Body of pancreas (tissue), 4 donors: ENCODE measurements around the gene HSD17B10. TPM values are rescaled to one million over a fixed set of nuclear protein-coding genes. Genes with fewer than 3 reads are reported as not detected.
"Not testable (repeated sequence)": the region's sequence is repeated elsewhere in the genome, so short reads cannot be mapped to it uniquely, and the experiment has no call there.

Source experiments
- ATAC-seq: fragments of 150-250 bp; one replicate; pipeline ENCODE4 v1.9.1; 2016
- DNase-seq, 4 donors: peaks; one replicate each; pipeline ENCODE4 v3.0.0-alpha.2; 2019
- H3K27ac ChIP-seq, 4 donors: fragments of 200-600 bp; sonication (generic); 1 replicate in 3 of 4; 2 replicates in 1 of 4; pipeline versions ENCODE4 v1.5.1 to v1.6.1; 2016 to 2019; ENCODE audit warnings: mild to moderate bottlenecking in 1 of 4, mixed read lengths in 1 of 4, moderate library complexity in 1 of 4
- H3K27me3 ChIP-seq, 2 donors: fragments of 200-600 bp; sonication (generic); one replicate each; pipeline ENCODE4 v1.6.0; 2016; ENCODE audit warnings: mild to moderate bottlenecking in 1 of 2
- H3K36me3 ChIP-seq, 2 donors: fragments of 200-600 bp; sonication (generic); replicated peaks in 1 of 2; 2 replicates each; pipeline ENCODE4 v1.5.1; 2016; ENCODE audit warnings: low read depth in 2 of 2; ENCODE audit not compliant: insufficient read depth in 1 of 2
- H3K4me1 ChIP-seq: fragments of 200-600 bp; sonication (generic); one replicate; pipeline ENCODE4 v1.6.0; 2016
- H3K4me3 ChIP-seq, 2 donors: fragments of 200-600 bp; sonication (generic); 1 replicate in 1 of 2; 2 replicates in 1 of 2; pipeline ENCODE4 v1.5.1; 2016 to 2019
- H3K9me3 ChIP-seq, 3 donors: fragments of 200-600 bp; sonication (generic); 1 replicate in 2 of 3; 2 replicates in 1 of 3; pipeline ENCODE4 v1.5.1; 2016
- CTCF ChIP-seq, 7 experiments: fragments of 450-650 bp in 4 of 7; fragments of 200-600 bp in 3 of 7; sonication (generic) in 3 of 7; IDR thresholded peaks; one replicate each; pipeline ENCODE4 v1.5.1; 2016 to 2019; ENCODE audit warnings: antibody characterized with exemption in 7 of 7
- POLR2A ChIP-seq, 3 donors: fragments of 450-650 bp; IDR thresholded peaks; one replicate each; pipeline ENCODE4 v1.6.1; 2016; ENCODE audit warnings: antibody characterized with exemption in 3 of 3, mild to moderate bottlenecking in 2 of 3
- WGBS, 2 donors: methylation state at CpG; one replicate each; pipeline ENCODE4 v1.1.5; 2017; 5-methylcytosine and 5-hydroxymethylcytosine counted together
- intact Hi-C: fragments of 100-400 bp; cut with DNase I; formaldehyde crosslinking; loops from one replicate; pipeline ENCODE4 v1.15.1; 2023
- total RNA-seq, 2 donors: library from RNA; depleted of rRNA; stranded (reverse); fragments of >200 nt; gene quantifications; one replicate each; pipeline ENCODE4 v1.1.0, GENCODE V29; 2016

The HSD17B10 gene
- total RNA-seq, 2 donors from 2014 or later, result 40.5 to 50.1 TPM

- TF ChIP-seq CTCF (IDR thresholded peaks at IDR 0.05) (no peak), POLR2A (IDR thresholded peaks at IDR 0.05) (no peak)
- Histone ChIP-seq H3K9me3 (no peaks in the 10 kb centered on the region), H3K27me3 (no peaks in the 10 kb centered on the region), H3K4me1 (no peaks in the 10 kb centered on the region), H3K4me3 (no peak overlapping the region), H3K27ac (no peak overlapping the region), H3K36me3 (no peaks in the 10 kb centered on the region)
- ATAC-seq, result no peak
- intact Hi-C loops, result no loop called here
- DNase-seq, result no peak
- 57 to 75% methylated on average over 4 to 5 of the region's 5 CpGs for WGBS, 2 donors
These were observed 45.1 kb upstream of the HSD17B10 start for GRCh38 chrX:53479301-53479700.

- ATAC-seq, result no peak
- no peaks in the 10 kb centered on the region for H3K4me1 ChIP-seq
- no peak overlapping the region for H3K4me3 ChIP-seq
- DNase-seq, result no peak
- H3K27ac ChIP-seq, result no peak overlapping the region
- no peaks in the 10 kb centered on the region for H3K9me3 ChIP-seq
- intact Hi-C loops, result no loop called here
- H3K36me3 ChIP-seq, result no peaks in the 10 kb centered on the region
- TF ChIP-seq POLR2A (IDR thresholded peaks at IDR 0.05), result no peak
- no peak for TF ChIP-seq CTCF (IDR thresholded peaks at IDR 0.05)
- no peaks in the 10 kb centered on the region for H3K27me3 ChIP-seq
- 58 to 64% methylated on average over 2 of the region's 2 CpGs for WGBS, 2 donors
These were observed 42.2 kb upstream of the HSD17B10 start for GRCh38 chrX:53476371-53476770.

- no peaks in the 10 kb centered on the region for H3K9me3 ChIP-seq
- intact Hi-C loops, result no loop called here
- no peak overlapping the region for H3K4me3 ChIP-seq
- DNase-seq, result no peak
- H3K36me3 ChIP-seq, result no peaks in the 10 kb centered on the region
- WGBS, 2 donors, result 58 to 60% methylated on average over 2 of the region's 2 CpGs
- no peaks in the 10 kb centered on the region for H3K4me1 ChIP-seq
- no peak overlapping the region for H3K27ac ChIP-seq
- H3K27me3 ChIP-seq, result no peaks in the 10 kb centered on the region
- no peak for ATAC-seq
- TF ChIP-seq POLR2A (IDR thresholded peaks at IDR 0.05), result no peak
- TF ChIP-seq CTCF (IDR thresholded peaks at IDR 0.05), result no peak
These were observed 40.5 kb upstream of the HSD17B10 start for GRCh38 chrX:53474707-53475106.

GRCh38 chrX:53471346-53471745 lies 37.2 kb upstream of the HSD17B10 start:
- TF ChIP-seq CTCF (IDR thresholded peaks at IDR 0.05) (no peak), POLR2A (IDR thresholded peaks at IDR 0.05) (no peak)
- no peak for ATAC-seq
- no peaks in the 10 kb centered on the region for H3K36me3 ChIP-seq
- intact Hi-C loops, result no loop called here
- no peak for DNase-seq
- H3K9me3 ChIP-seq, result no peaks in the 10 kb centered on the region
- H3K27me3 ChIP-seq, result no peaks in the 10 kb centered on the region
- no peak overlapping the region for H3K27ac ChIP-seq
- H3K4me1 ChIP-seq, result no peaks in the 10 kb centered on the region
- 85 to 93% methylated on average over 3 of the region's 3 CpGs for WGBS, 2 donors
- no peak overlapping the region for H3K4me3 ChIP-seq

- H3K36me3 ChIP-seq, H3K4me1 ChIP-seq, intact Hi-C loops, H3K4me3 ChIP-seq, H3K27ac ChIP-seq, H3K9me3 ChIP-seq, DNase-seq, H3K27me3 ChIP-seq, ATAC-seq: not testable (repeated sequence)
- 67 to 80% methylated on average over 1 to 3 of the region's 3 CpGs for WGBS, 2 donors
These were observed 34.5 kb upstream of the HSD17B10 start for GRCh38 chrX:53468659-53469058.
